Glomerular visceral epithelial cell (primary cell): ENCODE data around the gene DOCK6.
A peak's percentile ranks its signal among the peaks of the same experiment; 100 is the strongest.

Source experiments
- DNase-seq: peaks from one replicate; pipeline ENCODE4 v3.0.0-alpha.2; 2016; ENCODE audit errors: extremely low spot score

The DOCK6 gene

DNA sequence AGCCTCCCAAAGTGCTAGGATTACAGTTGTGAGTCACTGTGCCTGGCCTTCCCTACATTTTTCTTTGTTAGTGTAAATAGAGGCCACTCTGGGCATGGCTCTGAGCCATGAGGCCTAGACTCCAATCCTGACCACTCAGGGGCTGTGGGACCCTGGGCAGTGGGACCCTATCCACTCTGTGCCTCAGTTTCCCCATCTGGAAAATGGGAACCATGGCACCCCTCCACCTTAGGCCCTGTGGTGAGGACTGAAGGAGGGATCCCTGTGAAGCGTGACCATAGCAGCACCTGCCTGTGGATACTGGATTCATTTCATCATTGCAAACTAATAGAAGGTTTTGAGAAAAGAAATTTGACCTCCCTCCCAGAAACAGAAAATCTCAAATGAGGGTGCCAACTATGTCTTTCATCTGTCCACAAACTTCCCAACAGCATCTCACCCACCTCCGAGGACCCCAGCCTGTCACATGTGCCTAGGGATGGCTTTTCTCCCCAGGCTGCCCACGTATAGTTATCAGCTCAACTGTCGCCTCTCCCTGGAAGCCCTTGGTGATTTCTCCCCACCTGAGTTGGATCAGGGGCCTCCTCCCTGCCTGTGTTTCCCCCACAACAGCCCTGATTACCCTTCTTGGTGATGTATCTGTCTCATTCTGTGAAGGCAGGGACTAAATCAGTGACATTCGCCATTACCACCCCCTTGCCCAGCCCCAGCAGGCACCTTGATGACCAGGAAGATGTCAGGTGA lies 17.3 kb downstream of the DOCK6 start:
- DNase-seq: no peak

DNA sequence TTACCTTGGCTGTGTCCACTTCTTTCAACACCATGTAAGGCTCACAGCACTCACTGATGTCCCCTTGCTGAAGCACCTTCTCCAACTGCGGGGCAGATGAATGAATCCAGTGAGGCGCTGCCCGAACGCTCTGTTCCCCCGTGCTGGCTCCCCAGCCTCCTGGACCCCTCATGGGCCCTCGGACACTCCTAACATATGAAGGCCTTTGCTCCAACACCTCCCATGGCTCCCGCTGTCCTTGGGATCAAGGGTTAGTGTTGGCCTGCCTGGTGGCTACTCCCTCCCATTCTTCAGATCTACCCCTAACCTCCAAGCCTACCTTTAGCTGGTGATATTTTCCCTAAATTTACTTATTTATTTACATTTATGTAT lies 18.5 kb downstream of the DOCK6 start:
- no peak for DNase-seq

DNA sequence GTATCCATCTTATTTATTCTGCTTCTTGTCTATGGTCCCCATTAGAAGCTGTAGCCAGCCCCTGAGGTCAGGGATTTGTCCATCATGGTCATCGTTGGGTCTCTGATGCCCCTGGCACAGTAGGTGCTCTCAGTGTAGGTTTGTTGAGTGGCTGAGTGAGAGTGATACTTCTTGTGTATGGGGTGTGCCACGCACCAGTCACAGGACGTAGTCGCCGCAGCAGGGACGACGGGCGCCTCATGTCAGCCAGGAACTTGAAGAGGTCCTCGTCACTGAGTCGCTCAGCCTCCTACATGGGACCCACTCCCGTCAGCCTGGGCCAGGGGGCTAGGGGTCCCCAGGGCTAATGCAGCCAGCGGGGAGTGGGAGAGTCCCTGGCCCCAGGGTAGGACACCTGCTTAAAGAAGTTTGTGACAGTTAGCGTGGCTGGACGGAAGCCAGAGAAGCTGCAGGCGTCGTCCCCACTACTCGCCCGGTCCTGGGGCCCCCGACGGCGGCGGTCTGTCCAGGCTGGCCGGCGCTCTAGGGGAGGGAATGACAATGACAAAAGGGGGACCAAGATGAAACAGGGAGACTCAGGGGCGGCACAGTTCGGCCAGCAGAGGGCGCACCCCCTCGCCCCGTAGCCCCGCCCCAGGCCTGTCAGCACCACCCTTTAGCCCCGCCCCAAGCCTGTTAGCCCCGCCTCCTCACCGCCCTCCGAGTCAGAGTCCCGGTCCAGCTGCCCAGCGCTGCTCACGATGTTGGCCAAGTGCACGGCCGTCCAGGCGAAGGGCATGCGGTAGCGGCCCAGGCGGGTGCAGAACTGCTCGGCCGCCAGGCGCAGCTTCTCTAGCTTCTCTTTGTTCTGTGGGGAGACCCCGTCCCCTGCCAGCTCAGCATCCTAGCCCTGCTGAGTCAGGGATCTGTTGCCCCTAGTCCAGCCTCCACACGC lies 19.2 kb downstream of the DOCK6 start:
- DNase-seq: peak; percentile 60

DNA sequence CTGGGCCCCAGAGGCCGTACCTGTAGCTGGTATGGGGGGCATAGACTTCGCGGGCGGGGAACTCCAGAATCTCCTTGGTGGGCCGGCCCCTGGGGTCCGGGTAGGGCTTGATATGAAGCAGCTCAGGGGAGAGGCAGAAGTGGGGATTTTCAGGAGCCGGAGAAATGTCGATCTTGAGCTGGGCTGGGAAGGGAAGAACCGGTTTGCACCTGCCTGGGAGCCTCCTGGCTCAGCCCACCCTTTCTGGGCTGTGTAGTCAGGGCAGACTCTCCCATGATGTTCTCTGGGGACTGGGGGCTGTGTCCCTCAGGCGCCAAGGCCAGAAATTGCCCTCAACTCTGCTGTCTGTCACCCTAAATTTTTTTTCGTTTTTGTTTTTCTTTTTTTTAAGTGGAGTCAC lies 20.3 kb downstream of the DOCK6 start:
- DNase-seq: no peak

DNA sequence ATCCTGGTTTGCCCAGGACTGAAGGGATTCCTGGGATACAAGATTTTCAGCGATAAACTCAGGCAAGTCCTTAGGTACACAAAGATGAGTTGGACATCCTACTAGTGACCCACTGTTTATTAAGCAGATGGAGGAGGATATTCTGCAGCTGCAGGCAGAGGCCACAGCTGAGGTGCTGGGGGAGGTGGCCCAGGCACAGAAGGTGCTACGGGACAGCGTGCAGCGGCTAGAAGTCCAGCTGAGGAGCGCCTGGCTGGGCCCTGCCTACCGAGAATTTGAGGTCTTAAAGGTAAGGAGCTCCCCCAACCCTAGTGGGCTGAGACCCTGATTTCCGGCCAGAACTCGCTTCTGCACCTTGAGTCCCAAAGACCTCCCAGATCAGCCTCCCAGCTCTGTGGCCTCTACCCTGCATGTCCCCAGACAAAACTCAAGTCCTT lies 22.3 kb downstream of the DOCK6 start:
- DNase-seq: no peak

DNA sequence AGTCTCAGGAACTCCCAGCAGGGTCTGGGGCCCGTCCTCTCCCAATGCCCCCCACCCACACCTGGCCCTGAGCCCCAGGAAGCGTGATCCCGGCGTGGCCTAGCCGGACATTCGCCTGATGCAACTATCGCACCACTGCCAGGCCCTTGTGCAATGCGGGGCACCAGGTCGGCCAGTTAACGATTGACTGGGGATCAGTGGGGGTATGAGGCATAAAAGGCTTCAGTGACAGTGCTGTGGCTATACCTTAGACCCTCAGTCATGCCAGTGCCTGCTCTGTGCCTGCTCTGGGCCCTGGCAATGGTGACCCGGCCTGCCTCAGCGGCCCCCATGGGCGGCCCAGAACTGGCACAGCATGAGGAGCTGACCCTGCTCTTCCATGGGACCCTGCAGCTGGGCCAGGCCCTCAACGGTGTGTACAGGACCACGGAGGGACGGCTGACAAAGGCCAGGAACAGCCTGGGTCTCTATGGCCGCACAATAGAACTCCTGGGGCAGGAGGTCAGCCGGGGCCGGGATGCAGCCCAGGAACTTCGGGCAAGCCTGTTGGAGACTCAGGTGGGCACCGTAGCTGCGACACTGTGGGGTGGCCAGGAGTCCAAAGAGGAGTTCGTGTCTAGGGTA lies 22.8 kb downstream of the DOCK6 start, which contains the start of gene ANGPTL8:
Gene ANGPTL8, plus strand, starts transcription at position 243 of the 624 bp plus-strand sequence. Its CDS starts 19 bp downstream, at position 262.
- no peak for DNase-seq

DNA sequence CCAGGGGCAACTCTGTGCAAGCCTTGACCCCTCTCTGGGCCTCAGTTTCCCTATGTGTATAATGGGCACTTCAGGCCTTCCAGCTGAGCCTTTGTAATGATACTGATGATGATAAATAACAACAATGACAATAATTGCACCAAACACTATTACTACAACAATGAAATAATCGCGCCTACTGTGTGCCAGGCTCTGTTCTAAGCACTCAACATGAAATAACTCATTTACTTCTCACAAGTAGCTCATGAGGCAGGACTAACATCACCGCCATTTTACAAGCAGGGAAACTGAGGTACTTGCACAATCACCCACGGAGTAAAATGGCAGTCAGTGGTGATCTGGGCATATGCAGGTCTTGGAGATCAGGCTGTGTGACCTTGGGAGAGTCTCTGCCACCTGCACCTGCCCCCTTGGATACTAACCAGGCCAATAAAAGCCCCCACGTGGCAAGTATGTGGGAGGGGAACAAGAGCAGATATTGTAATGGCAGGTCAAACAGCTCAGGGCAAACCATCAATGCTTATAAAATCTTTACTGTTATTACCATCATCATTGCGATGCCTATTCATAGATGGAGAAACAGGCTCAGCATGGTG lies 23.4 kb downstream of the DOCK6 start:
- DNase-seq: no peak

DNA sequence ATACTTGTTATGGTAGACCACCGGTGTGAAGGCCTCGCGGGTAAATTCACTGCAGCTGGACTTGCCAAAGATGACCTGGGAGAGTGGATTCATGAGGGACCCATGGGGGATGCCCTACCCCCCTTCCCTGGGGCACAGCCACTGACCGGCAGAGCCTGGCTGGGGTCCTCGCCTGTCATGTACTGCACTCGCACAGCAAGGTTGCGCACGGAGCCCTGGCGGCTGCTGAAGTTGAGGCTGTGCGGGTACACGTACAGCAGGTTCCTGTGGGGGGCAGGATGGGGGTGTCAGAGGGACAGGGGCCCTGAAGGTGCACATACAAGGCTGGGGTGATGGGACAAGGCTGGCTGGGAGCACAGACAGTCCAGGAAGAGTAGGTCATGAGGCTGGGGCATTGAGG lies 24.3 kb downstream of the DOCK6 start:
- DNase-seq: no peak

DNA sequence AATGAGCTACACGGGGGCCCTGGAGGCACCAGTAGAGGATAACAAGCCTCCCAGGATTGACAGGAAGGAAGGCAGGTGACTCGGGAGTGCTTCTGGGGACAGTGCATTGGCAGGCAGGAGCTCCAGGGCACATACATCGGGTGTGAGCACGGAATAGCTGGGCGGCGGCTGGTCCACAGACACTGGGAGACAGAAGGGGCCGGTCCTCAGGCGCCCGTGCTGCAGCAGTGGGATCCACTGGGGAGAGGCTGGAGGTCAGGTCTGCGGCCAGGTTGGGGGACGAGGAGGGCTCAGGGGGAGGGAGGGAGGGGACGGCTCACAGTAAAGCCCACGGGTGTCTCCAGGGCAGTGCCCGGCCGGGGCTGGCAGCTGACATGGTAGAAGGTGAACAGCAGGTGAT lies 25.0 kb downstream of the DOCK6 start:
- DNase-seq: no peak

DNA sequence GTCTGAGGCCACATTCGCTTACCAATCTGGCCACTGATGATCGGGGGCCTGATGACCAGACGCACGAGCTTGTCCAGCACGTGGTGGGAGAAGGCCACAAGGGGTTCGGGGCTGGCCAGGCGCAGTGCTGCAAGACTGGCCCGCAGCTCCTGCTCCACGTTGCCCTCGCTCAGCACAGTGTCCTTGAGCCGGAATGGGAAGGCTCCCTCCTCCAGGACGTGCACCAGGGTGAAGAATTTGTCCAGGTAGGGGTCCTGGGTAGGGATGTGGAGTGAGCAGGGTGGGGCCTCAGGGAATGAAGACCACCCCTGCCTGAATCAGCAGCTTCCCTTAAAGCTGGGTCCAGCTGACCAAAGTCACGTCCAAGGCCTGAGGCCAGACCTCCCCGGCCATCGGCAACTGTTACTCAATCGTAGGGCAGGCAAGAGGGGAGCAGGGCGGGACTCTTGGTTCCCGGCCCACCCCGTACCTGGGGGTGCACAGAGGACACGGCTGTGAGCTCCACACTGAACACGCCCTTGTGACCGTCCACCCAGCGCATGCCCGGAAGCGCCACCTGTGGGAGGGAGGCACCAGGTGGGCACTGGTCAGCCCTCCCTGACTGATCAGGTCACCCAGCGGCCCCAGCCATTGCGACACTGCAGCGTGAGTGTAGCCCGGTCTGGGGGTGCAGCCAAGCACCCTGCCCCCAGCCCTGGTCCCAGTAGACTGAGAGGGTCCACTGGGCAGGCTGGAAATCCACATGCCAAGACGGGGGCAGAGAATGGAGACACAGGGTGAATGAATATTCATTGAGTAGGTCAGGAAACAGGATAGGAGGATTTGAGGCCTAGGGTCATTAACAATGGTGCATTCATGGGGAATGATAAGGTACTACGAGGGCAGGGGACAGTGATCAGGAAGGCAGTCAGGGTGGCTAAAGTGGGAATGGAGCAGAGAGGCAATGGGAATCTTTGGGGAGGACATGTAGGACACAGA lies 25.7 kb downstream of the DOCK6 start:
- no peak for DNase-seq

DNA sequence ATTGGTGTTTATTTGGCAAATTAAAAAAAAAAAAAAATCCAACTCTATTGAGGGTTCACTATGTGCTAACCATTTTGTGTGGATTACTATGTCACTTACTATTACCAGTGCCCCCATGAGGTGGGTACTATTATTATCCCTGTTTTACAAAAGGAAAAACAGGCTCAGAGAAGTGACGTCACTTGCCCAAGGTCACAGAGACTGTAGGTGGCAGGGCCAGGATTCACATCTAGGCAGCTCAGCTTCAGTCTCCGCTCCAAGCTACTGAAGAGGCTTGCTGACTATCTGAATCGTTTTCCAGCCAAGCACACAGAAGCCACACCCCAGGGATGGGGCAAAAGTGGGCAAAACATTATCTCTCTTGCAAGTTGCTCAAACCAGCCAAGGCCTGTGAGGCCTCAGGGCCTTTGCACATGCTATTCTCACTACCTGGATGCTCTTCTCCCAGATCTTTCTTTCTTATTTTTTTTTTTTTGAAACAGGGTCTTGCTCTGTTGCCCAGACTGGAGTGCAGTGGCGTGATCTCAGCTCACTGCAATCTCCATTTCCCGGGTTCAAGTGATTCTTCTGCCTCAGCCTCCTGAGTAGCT lies 27.7 kb downstream of the DOCK6 start:
- no peak for DNase-seq

DNA sequence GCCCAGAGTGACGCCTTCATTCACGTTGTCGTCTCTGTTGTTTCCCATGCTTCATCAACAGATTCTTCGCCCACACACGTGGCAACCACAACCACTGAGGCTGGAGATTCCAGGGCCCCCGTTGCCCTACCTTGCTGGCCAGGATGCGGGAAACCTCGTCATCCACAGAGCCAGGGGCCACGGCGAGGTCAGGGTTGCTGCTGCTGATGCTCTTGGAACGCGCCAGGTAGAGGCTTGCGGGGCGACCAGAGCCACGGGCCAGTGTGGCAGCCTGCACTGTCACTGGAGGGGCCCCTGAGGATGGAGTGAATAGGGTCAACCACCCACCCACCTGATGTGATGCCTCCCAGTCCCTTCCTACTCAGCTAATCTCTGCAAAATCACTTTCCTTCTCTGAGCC lies 29.3 kb downstream of the DOCK6 start:
- DNase-seq: no peak

DNA sequence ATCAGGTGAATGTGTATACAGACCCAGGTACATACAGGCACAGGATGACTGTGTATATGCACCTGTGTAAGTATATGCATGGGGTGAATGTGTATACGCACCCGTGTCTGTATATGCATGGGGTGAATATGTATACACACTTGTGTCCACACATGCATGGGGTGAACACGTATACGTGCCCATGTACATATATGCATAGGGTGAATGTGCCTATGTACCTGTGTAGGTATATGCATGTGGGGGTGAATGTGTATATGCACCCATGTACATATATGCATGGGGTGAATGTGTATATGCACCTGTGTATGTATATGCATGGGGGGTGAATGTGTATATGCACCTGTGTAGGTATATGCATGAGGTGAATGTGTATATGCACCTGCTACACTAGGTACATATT lies 29.8 kb downstream of the DOCK6 start:
- DNase-seq: no peak

DNA sequence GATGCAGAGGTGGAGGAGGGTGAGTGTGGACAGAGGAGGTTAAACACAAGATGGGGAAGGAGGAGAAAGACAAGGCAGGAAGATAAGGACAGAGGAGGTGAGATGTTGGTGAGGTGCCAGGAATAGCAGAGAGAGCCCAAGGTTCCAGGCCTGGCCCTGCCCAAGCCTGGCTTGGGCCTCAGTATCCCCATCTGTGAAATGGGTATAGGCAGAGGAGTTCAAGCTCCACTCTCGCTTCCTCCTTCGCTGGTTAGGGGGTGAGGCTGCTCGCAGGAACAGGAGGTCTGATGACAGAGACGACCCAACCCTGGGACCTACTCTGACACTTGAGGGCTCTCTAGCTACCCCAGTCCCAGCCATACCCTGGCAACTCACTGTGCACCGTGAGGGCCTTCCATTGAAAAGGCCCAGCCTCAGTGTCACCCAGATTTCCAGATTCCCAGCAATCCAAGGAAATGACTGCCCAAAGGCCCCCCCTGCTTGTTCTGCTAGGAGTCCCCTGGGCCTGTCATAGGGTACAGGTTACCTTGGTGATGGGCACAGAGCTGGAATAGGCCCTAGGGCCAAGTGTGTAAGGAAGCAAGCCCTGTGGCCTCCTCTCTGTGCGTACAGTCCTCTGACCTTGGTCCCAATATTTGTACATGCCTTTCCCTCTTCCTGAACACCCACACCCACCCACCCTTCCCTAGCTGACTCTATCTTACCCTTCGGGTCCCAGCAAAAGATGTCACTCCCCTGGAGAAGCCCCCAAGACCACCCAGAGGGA lies 31.5 kb downstream of the DOCK6 start:
- DNase-seq: no peak

DNA sequence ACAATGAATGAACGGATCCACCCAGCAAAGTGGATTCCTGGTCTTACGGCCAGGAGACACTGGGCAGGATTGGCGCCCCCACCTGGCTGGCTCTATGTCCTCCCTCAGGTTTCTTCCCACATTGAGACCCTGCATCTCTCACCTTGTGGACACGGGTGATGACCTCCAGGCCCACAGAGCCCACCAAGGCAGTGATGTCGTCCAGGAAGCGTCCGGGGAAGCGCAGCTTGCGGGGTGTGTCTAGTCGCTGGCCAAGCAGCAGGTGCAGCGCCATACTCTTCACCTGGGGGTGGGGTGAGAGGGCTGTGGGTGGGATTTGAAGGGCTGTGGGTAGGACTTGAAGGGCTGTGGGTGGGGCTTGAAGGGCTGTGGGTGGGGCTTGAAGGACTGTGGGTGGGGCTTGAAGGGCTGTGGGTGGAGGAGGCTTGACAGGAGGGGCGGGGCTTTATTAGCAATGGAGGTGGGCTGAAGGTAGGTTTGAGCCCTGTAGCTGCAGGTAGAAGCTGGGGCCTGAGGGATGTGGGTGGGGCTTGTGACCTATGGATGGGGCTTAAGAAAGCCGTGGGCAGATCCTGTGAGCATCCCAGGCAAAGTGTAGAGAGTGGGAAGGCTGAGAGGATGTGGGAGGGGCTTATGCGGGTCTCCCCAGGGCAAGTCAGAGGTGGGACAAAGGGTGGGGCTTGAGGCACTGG lies 35.0 kb downstream of the DOCK6 start:
- no peak for DNase-seq

DNA sequence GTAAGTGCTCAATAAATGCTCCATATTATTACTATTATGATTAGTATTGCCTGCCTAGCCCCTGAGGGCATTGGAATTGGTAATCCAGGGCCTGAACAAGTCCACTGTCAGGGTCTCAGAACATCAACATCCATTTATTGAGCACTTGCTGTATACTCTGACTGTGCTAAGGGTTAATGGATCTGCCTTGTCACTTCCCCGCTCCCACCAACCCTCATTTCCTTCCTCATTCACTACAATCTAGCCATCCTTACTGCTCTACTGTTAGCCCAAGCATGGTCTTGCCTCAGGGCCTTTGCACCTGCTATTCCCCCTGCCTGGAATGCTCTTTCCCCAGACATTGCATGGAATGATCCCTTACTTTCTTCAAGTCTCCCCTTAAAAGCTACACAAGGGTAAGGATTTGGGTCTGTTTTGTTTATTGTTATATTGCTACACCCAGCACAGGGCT lies 35.6 kb downstream of the DOCK6 start:
- no peak for DNase-seq

DNA sequence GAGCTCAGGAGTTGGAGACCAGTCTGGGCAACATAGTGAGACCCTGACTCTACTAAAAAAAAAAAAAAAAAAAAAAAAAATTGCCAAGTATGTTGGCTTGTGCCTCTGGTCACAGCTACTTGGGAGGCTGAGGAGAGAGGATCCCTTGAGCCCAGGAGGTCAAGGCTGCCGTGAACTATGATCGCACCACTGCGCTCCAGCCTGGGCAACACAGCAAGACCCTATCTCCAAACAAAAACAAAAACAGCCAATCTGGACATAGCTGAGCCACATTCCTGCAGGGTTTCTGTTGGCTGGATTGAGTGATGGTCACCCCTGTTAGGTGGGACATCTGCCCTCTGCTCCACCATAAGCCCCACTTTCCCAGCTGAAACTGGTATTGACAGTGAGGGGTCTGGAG lies 36.5 kb downstream of the DOCK6 start:
- DNase-seq: no peak

DNA sequence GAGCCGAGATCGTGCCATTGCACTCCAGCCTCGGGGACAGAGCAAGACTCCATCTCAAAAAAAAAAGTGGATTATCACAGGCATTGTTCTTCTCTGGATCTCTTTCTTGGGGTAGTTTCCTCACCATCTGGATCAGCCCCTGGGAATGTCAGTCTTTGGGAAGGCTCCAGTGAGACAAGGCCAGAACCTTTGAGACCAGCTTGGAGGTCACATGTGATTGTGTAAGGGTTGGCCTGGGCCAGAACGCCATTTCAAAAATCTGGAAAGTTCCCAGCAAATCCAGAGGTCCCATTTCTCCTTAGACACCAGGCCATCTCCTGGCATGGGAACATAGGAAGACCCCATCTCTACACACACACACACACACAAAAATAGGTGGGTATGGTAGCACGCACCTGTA lies 37.2 kb downstream of the DOCK6 start:
- DNase-seq: no peak

DNA sequence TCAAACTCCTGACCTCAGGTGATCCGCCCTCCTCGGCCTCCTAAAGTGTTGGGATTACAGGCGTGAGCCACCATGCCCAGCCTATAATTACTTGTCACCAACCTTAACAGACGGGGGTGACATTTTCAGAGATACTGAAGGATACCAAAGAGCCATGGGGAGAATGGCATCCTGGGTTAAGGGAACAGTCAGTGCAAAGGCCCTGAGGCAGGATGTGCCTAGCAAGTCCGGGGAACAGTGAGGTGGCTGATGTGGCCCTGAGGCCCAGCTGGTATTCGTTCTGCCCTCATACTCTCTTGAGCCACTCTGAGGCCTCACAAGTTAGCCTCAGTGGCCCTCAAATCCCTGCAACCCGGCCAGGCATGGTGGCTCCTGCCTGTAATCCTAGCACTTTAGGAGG lies 37.9 kb downstream of the DOCK6 start:
- DNase-seq: no peak
